Measurements from ENCODE around the gene NUDC. TPM values are rescaled to one million over a fixed set of nuclear protein-coding genes. Genes with fewer than 3 reads are reported as not detected.
"Not testable (repeated sequence)": the region's sequence is repeated elsewhere in the genome, so short reads cannot be mapped to it uniquely, and the experiment has no call there.

Gene NUDC
- total RNA-seq, 1 experiment from 2014 or later, result 53.5 TPM

GRCh38 chr1:26942656-26943055 lies 21.1 kb downstream of the NUDC start:
- DNase-seq (ENCODE audit: low read depth, low spot score), result no peak
- in situ Hi-C loops (cut with HindIII; ENCODE audit: low pct_unique_long_range_greater_than_20kb, low sequenced_read_pairs), result no loop called here

GRCh38 chr1:26945138-26945537 lies 23.6 kb downstream of the NUDC start:
- in situ Hi-C loops (cut with HindIII; ENCODE audit: low pct_unique_long_range_greater_than_20kb, low sequenced_read_pairs), result no loop called here
- DNase-seq (ENCODE audit: low read depth, low spot score), result no peak

- DNase-seq (ENCODE audit: low read depth, low spot score), result no peak
- in situ Hi-C loops (cut with HindIII; ENCODE audit: low pct_unique_long_range_greater_than_20kb, low sequenced_read_pairs), result no loop called here
Observed at GRCh38 chr1:26945728-26946127, 24.2 kb downstream of the NUDC start.

GRCh38 chr1:26946270-26946669 lies 24.7 kb downstream of the NUDC start:
- no peak for DNase-seq (ENCODE audit: low read depth, low spot score)
- in situ Hi-C loops (cut with HindIII; ENCODE audit: low pct_unique_long_range_greater_than_20kb, low sequenced_read_pairs), result no loop called here

- in situ Hi-C loops (cut with HindIII; ENCODE audit: low pct_unique_long_range_greater_than_20kb, low sequenced_read_pairs); DNase-seq (ENCODE audit: low read depth, low spot score): not testable (repeated sequence)
Observed at GRCh38 chr1:26948725-26949057, 27.1 kb downstream of the NUDC start.

GRCh38 chr1:26949266-26949925 lies 27.9 kb downstream of the NUDC start:
- in situ Hi-C loops (cut with HindIII; ENCODE audit: low pct_unique_long_range_greater_than_20kb, low sequenced_read_pairs), result no loop called here
- no peak for DNase-seq (ENCODE audit: low read depth, low spot score)

GRCh38 chr1:26949926-26950319 lies 28.4 kb downstream of the NUDC start:
- in situ Hi-C loops (cut with HindIII; ENCODE audit: low pct_unique_long_range_greater_than_20kb, low sequenced_read_pairs), result no loop called here
- no peak for DNase-seq (ENCODE audit: low read depth, low spot score)

GRCh38 chr1:26950602-26951001 lies 29.1 kb downstream of the NUDC start:
- in situ Hi-C loops (cut with HindIII; ENCODE audit: low pct_unique_long_range_greater_than_20kb, low sequenced_read_pairs), result no loop called here
- DNase-seq (ENCODE audit: low read depth, low spot score), result no peak

- DNase-seq (ENCODE audit: low read depth, low spot score), result no peak
- in situ Hi-C loops (cut with HindIII; ENCODE audit: low pct_unique_long_range_greater_than_20kb, low sequenced_read_pairs), result no loop called here
Observed at GRCh38 chr1:26951216-26951615, 29.7 kb downstream of the NUDC start.

GRCh38 chr1:26951821-26952497 lies 30.4 kb downstream of the NUDC start:
- DNase-seq (ENCODE audit: low read depth, low spot score), result no peak
- in situ Hi-C loops (cut with HindIII; ENCODE audit: low pct_unique_long_range_greater_than_20kb, low sequenced_read_pairs), result no loop called here

- in situ Hi-C loops (cut with HindIII; ENCODE audit: low pct_unique_long_range_greater_than_20kb, low sequenced_read_pairs), result no loop called here
- no peak for DNase-seq (ENCODE audit: low read depth, low spot score)
Observed at GRCh38 chr1:26953374-26953773, 31.8 kb downstream of the NUDC start.

GRCh38 chr1:26956321-26956720 lies 34.8 kb downstream of the NUDC start:
- DNase-seq (ENCODE audit: low read depth, low spot score), result no peak
- in situ Hi-C loops (cut with HindIII; ENCODE audit: low pct_unique_long_range_greater_than_20kb, low sequenced_read_pairs), result no loop called here

GRCh38 chr1:26957306-26957705 lies 35.8 kb downstream of the NUDC start:
- DNase-seq (ENCODE audit: low read depth, low spot score), result no peak
- in situ Hi-C loops (cut with HindIII; ENCODE audit: low pct_unique_long_range_greater_than_20kb, low sequenced_read_pairs), result no loop called here

- in situ Hi-C loops (cut with HindIII; ENCODE audit: low pct_unique_long_range_greater_than_20kb, low sequenced_read_pairs), result no loop called here
Observed at GRCh38 chr1:26959270-26959669, 37.7 kb downstream of the NUDC start.

GRCh38 chr1:26959722-26960624 lies 38.4 kb downstream of the NUDC start, which contains the start of gene KDF1:
Gene KDF1, minus strand, starts transcription at chr1:26960468. Its CDS starts 8,088 bp downstream, at chr1:26952380.
- no peak for DNase-seq (ENCODE audit: low read depth, low spot score)
- in situ Hi-C loops (cut with HindIII; ENCODE audit: low pct_unique_long_range_greater_than_20kb, low sequenced_read_pairs), result no loop called here

More at GRCh38 chr1:26959270-26959669, 37.7 kb downstream of the NUDC start:
- no peak for DNase-seq (ENCODE audit: low read depth, low spot score)

GRCh38 chr1:26960625-26960966 lies 39.1 kb downstream of the NUDC start:
- no peak for DNase-seq (ENCODE audit: low read depth, low spot score)
- in situ Hi-C loops (cut with HindIII; ENCODE audit: low pct_unique_long_range_greater_than_20kb, low sequenced_read_pairs), result no loop called here

- DNase-seq (ENCODE audit: low read depth, low spot score), result no peak
- in situ Hi-C loops (cut with HindIII; ENCODE audit: low pct_unique_long_range_greater_than_20kb, low sequenced_read_pairs), result no loop called here
Observed at GRCh38 chr1:26961826-26962225, 40.3 kb downstream of the NUDC start.

- in situ Hi-C loops (cut with HindIII; ENCODE audit: low pct_unique_long_range_greater_than_20kb, low sequenced_read_pairs), result no loop called here
- DNase-seq (ENCODE audit: low read depth, low spot score), result no peak
Observed at GRCh38 chr1:26965213-26965612, 43.7 kb downstream of the NUDC start.

All from SK-MEL-5 (cell line).